K562 treated with DMSO at 1 percent for 4 hours (cell line): ENCODE measurements around the gene CYP4X1. TPM values are rescaled to one million over a fixed set of nuclear protein-coding genes. Genes with fewer than 3 reads are reported as not detected.

ENCODE experiments used
- total RNA-seq: library from RNA; unstranded; fragments of 300-600 nt; gene quantifications from 2 replicates; pipeline ENCODE4 v1.2.3, GENCODE V29; 2022; ENCODE audit not compliant: insufficient read depth

The CYP4X1 gene, protein sequence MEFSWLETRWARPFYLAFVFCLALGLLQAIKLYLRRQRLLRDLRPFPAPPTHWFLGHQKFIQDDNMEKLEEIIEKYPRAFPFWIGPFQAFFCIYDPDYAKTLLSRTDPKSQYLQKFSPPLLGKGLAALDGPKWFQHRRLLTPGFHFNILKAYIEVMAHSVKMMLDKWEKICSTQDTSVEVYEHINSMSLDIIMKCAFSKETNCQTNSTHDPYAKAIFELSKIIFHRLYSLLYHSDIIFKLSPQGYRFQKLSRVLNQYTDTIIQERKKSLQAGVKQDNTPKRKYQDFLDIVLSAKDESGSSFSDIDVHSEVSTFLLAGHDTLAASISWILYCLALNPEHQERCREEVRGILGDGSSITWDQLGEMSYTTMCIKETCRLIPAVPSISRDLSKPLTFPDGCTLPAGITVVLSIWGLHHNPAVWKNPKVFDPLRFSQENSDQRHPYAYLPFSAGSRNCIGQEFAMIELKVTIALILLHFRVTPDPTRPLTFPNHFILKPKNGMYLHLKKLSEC
- 0.34 TPM in 1 of 2 replicates, not detected in the other for total RNA-seq

DNA sequence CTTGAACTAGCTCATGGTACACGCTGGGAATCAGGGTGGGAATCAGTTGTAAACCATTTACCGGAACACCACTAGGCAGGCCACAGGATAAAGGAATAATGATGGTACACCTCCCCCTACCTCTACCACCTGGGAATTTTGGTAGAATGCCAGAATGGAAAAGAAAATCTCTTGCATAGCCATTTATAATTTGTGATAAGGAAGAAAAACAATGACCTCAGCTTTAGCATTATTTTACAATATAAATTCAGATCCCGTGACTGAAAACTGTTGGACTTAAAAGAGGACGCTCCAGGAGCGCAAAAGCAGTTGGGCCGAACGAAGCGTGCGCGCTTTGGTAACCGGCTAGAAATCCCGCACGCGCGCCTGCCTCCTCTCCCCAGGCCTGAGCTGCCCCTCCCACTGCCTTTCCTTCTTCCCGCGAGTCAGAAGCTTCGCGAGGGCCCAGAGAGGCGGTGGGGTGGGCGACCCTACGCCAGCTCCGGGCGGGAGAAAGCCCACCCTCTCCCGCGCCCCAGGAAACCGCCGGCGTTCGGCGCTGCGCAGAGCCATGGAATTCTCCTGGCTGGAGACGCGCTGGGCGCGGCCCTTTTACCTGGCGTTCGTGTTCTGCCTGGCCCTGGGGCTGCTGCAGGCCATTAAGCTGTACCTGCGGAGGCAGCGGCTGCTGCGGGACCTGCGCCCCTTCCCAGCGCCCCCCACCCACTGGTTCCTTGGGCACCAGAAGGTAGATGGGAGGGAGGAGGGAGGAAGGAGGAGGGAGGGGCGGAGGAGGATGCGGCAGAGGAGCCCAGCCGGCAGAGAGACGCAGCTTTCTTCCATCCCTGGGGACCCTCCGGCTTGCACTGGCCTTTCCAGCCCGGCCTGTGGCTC lies at the start of gene CYP4X1:
Gene CYP4X1, plus strand, starts transcription at position 402 of the 873 bp plus-strand sequence. Its CDS starts 149 bp downstream, at position 551.

DNA sequence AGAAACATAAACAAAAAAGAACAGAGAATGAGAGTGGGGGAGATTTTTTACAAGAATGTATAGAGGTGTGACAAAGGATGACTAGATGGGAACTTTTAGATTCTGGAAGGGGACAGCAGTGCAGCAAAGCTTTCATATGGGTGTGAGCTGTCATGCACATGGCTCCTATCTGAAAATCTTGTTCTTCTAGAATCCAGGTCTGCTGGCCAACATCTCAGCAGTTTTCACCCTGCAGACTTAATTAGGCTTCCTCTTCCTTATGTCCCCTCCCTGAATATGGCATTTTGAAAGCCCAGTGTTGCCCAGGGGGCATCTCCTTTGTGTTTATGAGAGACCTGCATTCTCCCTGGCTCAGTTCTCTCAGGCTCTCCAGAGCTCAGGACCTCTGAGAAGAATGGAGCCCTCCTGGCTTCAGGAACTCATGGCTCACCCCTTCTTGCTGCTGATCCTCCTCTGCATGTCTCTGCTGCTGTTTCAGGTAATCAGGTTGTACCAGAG lies 43.7 kb downstream of the CYP4X1 start, which contains the start of gene CYP4Z1:
Gene CYP4Z1, plus strand, starts transcription at position 135 of the 498 bp plus-strand sequence. Its CDS starts 260 bp downstream, at position 395.

Other genes with a start within 250 kb of the CYP4X1 start
- not detected in 2 replicates for gene CYP4B1, start 224.6 kb upstream of the CYP4X1 start, total RNA-seq
- not detected in 2 replicates for gene CYP4A11, start 82.2 kb upstream of the CYP4X1 start, total RNA-seq
- not detected in 2 replicates for gene CYP4Z1, start 43.6 kb downstream of the CYP4X1 start, total RNA-seq
- gene CYP4A22, start 113.8 kb downstream of the CYP4X1 start, total RNA-seq, result not detected in 2 replicates
- gene PDZK1IP1, start 166.4 kb downstream of the CYP4X1 start, total RNA-seq, result 1.5 TPM in 1 of 2 replicates, not detected in the other
- gene TAL1, start 208.6 kb downstream of the CYP4X1 start, total RNA-seq, result 22.6 and 82.8 TPM in 2 replicates